SU-DHL-6 (cell line): ENCODE results near the gene PRSS21.

Experiments used
- EZH2phosphoT487 ChIP-seq: fragments of 200-600 bp; sonication (generic), shearing (Covaris generic); conservative IDR thresholded peaks from 2 replicates; pipeline ENCODE4 v1.6.1; 2018; ENCODE audit warnings: mild to moderate bottlenecking, antibody characterized with exemption, low read length, moderate library complexity, mixed read lengths
- TF ChIP-seq, protein P1 (sequence below): fragments of 200-600 bp; sonication (generic); IDR thresholded peaks from one replicate; pipeline ENCODE4 v1.5.1; 2017; ENCODE audit warnings: antibody characterized with exemption, mild to moderate bottlenecking, low read length, moderate library complexity; ENCODE audit not compliant: insufficient read depth, poor library complexity, severe bottlenecking

DNA sequence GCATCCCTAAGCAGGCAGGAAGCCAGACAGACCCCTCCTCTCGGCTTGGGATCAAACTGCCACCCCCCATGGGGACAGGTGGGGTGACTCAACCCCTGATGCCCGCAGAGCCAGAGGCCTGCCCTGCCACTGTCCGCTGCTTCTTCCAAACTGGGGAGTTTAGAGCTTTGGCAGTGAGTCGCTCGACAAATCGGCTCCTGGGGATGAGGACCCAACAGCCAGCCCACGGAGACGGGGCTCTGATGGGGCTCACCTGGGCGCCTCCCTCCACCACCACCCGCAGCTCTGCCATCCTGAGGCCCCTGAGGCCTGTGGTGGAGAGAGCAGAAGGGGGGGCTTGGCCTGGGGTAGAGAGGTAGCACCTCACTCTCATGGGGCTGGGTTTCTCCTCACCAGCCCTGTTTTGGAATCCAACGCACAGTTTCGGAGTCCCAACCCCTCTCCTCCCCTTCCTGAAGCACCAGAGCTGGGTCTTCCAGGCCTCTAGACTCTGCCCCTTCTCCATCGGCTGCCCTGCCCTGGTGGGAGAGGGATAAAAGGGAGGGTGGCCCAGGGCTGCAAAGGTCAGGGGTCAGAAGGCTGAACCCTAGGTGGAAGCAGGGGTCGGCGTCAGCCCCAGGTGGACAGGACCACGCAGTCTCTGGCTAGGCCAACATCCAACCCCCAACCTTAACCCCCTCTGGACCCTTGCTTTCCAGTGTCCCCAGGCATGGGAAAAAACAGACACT is 35.1 kb downstream of the PRSS21 start:
- TF ChIP-seq, protein P1, sequence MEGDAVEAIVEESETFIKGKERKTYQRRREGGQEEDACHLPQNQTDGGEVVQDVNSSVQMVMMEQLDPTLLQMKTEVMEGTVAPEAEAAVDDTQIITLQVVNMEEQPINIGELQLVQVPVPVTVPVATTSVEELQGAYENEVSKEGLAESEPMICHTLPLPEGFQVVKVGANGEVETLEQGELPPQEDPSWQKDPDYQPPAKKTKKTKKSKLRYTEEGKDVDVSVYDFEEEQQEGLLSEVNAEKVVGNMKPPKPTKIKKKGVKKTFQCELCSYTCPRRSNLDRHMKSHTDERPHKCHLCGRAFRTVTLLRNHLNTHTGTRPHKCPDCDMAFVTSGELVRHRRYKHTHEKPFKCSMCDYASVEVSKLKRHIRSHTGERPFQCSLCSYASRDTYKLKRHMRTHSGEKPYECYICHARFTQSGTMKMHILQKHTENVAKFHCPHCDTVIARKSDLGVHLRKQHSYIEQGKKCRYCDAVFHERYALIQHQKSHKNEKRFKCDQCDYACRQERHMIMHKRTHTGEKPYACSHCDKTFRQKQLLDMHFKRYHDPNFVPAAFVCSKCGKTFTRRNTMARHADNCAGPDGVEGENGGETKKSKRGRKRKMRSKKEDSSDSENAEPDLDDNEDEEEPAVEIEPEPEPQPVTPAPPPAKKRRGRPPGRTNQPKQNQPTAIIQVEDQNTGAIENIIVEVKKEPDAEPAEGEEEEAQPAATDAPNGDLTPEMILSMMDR = no peak
- no peak for TF ChIP-seq EZH2phosphoT487
